ENCODE results near the gene ATP4A.
A peak's percentile ranks its signal among the peaks of the same experiment; 100 is the strongest.

Gene ATP4A

DNA sequence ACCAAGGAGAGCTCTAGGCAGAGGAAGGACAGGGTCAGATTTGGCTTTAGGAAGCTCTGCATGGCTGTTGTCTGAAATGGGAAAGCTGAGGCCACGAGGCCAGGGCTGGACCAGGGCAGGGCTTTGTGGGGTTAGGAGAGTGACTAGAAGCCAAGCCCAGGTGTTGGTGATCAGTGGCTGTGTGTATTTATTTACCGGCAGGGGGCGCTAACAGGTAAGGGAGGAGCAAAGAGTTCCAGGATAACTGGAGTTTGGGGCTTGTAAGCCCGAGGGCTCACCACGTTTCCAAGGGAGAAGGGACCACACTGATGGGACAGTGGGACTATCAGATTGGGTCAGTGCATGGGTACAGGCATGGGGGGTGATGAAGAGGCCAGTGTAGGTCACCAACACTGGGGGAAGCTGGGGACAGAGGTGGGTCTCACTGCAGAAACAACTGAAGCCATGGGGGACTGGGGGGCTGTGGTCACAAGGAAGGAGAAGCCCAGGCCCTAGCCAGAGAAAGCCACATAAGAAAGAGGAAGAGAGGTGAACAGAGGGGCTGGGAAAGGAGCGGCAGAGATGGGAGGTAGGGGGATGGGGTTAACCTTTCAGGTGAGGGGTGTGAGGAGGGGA is 14.2 kb downstream of the ATP4A start:
- DNase-seq, result peak in 2 of 4 experiments; percentile 16 to 25

DNA sequence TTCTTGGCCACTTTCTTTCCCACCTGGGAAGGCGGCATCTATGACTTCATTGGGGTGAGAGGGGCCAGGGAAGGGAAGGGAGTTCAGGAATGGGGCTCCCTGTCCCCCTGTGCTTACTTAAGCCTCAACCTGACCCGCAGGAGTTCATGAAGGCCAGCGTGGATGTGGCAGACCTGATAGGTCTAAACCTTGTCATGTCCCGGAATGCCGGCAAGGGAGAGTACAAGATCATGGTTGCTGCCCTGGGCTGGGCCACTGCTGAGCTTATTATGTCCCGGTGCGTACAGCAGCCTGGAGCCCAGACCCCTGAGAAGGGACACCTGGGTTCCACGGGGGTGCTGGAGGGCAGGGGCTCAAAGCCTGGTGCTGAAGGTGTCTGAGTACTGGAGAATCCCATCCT is 16.9 kb downstream of the ATP4A start:
- DNase-seq, result no peak

DNA sequence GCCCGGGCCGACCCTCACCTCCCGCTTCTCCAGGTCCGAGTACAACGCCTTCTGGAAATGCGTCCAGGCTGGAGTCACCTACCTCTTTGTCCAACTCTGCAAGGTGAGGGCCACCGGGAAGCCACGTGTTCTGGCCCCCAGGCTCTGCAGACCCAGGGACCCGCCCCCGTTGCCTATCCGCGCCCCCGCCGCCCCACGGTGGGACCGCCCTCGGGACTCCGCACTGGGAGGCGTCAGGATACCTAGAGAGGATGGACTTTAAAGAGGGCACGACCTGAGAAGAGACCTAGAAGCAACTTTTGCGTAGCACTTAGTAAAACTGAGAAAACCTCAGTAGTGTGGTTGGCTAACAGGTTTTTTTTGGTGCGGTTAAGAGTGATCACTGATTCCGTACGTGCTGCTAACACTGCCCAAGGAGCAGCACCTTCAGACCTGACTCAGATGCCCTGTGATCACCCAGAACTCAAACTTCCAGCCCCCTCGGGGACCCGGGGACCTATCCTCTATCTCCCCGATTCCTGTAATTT is 17.5 kb downstream of the ATP4A start:
- DNase-seq, result peak in 2 of 4 experiments; percentile 18 to 31

DNA sequence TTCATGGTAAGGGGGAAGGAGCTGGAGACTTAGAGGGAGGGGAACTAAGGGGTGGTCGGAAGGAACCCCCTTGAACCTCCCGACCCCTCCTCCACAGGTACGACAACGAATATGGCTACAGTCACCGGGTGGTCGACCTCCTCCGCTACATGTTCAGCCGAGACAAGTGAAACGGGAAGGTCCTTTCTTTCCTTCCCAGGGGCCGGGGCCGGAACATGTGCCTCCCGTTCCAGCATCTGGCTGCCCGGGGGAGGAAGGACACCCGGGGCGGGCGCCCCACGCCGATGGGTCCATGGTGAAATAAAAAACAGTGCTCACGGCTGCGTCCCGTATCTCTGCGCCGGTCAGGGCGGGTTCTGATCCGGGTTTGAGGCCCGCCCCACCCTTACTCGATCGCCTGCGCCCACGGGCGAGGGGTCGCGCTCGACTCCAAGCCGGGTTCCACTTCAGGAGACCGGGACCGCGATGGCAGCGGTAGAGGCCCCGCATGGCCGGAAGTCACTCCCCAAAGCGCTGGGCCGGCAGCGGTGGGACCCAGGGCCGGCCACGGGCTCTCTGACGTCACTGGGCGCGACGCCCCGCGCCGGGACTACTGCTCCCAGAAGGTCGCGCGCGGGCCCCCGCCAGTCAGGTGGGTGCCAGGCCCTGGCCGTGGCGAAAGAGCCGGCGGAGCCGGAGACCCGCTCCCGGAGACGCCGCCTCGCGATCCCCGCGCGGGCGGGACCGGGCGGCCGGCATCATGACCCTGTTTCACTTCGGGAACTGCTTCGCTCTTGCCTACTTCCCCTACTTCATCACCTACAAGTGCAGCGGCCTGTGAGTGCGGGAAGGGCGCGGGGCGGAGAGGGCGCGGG is 18.2 kb downstream of the ATP4A start, which contains the start of gene TMEM147:
Gene TMEM147, plus strand, starts transcription at position 626 of the 854 bp plus-strand sequence. Its CDS starts 114 bp downstream, at position 740.
- peak; percentile 34 to 61 (median 37) for DNase-seq

DNA sequence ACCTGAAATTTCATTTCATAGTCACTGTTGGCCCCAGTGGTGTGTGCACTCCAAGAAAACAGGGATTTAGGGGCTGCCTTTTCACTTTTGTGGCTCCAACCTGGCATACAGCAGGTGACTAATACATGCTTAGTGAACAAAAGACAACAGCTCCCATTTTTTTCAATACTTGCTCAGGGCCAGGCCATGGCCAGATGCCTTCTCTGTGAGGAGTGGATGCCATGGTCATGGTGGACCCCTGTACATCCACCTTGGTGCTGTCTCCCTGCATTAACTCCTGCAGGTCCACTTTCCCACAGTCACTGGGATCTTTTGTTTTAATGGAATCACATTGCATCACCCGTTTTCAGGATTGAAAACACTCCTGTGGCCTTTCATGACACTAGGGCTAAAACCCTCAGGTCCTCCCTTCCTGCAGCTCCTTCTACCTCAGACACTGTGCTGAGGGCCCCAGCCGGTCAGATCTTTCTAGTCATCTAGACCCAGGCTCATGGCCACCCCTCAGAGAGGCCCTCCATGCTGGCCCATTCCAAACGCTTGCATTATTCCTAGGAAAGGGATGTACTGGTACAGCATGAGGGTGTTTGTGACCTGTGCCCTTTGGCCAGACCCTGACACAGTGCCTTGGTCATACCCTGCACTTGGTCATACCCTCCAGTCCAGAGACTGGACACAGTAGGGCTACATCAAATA is 19.2 kb downstream of the ATP4A start:
- no peak for DNase-seq

DNA sequence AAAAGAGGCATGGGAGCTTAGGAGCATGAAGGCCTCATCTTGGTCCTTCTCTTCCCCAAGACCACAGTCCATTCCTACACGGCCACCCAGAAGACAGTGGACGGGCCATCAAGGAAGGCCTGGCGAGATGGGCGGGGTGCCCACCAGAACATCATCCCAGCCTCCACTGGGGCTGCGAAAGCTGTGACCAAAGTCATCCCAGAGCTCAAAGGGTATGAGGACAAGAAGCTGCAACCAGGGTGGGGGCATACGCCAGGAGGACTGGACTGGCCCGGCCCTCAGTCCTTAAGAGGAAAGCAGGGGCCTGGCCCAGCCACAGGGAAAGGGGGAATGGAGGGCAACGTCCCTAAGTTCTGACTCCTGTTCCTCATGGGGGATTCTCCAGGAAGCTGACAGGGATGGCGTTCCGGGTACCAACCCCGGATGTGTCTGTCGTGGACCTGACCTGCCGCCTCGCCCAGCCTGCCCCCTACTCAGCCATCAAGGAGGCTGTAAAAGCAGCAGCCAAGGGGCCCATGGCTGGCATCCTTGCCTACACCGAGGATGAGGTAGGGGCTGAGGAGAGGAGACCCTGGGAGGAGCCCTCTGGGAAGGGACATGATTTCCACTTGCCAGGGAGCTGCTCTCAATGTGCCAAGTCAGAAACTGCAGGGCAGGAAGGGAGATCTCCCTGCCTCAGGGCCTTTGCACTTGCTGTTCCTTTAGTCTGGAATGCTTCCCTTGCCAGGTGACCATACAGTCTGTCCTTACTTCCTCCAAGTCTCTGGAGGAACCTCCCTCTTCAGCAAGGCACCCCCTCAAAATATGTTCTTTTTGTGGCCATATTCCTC is 20.0 kb downstream of the ATP4A start:
- no peak for DNase-seq

DNA sequence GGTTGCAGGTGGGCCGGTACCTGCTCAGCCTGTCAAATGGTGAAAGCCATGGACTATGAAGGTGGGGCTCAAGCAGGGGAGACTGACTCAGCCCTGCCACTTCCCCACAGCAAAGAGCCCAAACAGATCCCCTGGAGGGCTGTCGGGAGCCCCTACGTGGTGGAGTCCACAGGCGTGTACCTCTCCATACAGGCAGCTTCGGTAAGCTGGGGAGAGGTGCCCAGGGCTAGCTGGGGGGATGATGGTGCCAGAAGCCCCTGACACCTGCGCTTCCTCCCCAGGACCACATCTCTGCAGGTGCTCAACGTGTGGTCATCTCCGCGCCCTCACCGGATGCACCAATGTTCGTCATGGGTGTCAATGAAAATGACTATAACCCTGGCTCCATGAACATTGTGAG is 21.2 kb downstream of the ATP4A start:
- DNase-seq, result no peak

DNA sequence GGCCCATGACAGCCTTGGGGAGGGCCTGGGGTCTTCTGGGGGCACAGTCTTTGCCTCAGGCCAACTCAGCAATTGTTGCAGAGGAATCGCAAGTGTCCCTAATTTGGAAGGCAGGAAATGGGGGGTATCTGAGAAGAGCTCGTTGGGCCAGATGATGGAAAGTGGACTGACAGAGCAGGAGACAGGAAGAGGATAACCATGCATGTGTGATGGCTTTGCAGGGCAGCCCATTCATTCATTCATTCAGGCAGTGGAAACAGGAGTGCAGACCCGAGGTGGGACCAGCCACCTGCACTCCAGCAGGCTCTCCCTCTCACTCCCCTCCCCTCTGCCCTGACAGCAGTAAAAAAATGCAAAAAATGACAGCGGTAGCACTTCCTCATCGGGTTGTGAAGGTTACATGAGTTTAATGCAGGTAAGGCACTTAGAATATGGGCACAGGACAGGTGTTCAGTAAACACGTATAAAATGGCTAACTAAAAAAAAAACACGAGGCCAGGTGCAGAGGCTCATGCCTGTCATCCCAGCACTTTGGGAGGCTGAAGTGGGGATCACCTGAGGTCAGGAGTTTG is 23.0 kb downstream of the ATP4A start:
- DNase-seq, result no peak

DNA sequence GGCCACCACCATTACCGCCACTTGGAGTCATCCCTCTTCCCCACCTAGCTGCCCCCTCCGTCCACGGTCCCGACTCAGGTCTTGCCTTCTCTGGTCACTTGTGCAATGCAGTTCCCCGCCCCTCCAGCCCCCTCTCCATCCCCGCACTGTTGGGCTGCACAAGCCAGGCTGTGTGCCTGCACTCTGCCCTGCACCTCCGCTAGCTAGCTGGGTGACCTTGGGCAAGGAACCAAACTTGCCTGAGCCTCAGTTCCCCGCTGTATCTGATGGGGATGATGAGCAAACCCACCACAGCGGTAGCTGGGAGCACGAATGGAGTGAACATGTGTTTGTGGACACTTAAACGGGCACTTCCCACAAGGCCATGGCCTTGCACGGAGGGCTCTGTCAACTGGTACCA is 23.6 kb downstream of the ATP4A start:
- DNase-seq, result no peak

DNA sequence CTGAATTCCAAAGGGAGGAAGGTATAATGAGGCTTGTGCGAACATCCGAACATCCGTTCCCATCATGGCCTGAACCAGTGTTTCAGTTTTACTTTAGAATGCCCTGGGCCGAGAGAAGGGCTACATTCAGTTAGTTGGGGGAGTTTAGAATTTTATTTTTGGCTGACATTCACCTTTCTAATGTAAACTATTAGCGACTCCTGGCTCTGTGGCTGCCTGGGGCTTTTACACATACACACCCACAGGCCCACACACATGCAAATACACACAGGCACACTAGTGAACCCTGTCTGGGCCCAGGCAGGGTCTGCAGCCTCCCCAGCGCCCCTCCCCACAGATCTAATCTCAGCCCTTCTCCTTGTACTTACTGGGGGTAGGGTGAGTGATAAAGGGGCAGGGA is 24.1 kb downstream of the ATP4A start:
- no peak for DNase-seq

DNA sequence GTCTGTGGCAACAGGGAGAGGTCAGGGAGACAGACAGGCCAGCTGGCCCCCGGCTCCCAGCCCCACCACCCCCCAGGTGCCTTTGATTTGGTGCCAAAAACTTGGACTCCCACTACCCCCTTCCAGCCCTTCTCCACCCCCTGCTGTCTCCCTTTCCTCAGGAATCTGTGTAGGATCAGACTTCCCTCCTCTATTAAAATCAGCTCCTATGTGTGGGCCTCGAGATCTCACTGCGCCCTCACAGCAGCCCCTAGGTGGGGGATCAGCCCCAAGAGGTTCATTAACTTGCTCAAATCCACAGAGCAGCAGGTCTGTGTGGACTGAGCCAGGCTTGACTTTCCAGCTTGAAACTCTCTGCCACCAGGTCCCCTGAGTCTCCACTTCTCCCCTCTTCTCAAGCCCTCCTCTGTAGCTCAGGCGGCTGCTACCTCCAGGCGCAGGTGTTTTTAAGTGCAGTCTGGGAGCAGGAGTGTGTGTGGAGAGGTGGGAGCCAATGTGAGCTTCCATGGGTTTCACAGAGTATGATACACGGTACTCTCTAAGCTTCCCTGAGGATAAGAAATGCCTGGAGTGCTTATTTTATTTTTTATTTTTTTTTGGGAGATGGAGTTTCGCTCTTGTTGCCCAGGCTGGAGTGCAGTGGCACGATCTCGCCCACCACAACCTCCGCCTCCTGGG is 28.5 kb downstream of the ATP4A start:
- no peak for DNase-seq

DNA sequence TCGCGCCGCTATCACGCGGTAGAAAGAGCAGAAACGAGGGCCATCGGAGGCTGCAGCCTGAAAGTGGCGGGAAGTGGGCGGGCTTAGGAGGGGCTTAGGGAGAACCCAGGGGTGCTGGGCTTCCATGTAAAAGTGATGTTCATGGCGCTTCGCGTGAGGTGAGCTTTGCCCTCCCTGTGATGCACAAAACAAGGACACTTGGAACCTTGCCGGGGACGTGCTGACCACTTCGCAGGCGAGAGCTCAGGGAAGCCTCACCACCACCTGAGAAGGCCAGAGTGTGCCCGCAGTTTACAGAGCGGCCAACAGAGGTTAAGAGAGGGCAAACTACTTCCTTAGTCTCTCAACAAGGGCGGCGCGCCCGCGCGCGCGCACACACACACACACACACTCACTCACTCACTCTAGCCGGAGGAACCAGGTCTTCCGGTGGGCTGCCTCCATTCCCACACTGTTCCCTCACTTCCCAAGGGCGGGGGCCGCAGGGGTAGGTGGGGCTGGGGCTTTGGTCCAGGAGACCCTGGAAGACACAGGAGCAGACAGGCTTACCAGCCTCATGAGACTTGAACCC is 29.6 kb downstream of the ATP4A start:
- peak in 2 of 4 experiments; percentile 26 to 36 for DNase-seq

DNA sequence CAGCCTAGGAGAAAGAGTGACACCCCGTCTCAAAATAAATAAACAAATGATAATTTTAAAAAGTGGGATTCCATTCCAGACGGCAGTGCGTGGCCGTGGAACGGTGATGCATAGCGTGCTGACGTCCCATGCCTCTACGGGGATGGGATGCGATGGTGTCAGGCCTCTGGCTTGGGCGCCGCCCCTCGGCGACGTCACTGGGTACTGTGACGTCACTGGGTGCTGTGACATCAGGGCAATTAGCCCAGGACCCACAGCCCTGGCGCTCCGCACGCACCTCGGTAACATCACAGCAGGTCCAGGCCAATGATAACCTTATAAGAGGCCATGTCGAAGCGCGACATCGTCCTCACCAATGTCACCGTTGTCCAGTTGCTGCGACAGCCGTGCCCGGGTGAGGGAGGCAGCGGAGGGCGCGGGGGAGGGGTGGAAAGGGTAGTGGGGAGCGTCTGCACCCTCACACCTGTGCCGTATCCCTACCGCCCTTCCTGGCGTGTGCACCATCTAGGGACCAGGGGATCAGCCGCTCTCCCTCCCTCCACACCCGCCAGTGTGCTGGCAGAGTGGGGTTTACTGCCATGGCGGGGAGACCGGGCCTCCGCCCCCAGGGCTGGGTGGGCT is 30.1 kb downstream of the ATP4A start, which contains the start of gene GAPDHS:
Gene GAPDHS, plus strand, starts transcription at position 256 of the 621 bp plus-strand sequence. Its CDS starts 72 bp downstream, at position 328.
- no peak for DNase-seq

DNA sequence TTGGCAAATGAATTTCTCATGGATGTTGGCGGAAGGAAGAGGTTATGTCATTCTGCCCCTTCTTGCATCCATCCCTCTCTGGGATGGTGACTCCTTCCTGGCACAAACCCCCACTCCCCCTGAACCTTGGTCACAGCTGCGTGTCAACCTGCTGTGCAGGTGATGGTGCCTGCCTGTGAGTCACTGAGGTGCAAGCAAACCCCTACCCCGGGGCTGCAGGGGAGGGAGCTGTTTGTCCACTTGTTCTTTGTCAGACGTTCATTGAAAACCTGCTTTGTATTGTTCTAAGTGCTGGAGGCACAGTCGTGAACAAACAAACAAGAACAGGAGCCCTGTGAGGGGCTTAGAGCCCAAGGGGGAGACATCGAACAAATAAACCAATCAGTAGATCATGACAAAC is 32.2 kb downstream of the ATP4A start:
- DNase-seq, result no peak

DNA sequence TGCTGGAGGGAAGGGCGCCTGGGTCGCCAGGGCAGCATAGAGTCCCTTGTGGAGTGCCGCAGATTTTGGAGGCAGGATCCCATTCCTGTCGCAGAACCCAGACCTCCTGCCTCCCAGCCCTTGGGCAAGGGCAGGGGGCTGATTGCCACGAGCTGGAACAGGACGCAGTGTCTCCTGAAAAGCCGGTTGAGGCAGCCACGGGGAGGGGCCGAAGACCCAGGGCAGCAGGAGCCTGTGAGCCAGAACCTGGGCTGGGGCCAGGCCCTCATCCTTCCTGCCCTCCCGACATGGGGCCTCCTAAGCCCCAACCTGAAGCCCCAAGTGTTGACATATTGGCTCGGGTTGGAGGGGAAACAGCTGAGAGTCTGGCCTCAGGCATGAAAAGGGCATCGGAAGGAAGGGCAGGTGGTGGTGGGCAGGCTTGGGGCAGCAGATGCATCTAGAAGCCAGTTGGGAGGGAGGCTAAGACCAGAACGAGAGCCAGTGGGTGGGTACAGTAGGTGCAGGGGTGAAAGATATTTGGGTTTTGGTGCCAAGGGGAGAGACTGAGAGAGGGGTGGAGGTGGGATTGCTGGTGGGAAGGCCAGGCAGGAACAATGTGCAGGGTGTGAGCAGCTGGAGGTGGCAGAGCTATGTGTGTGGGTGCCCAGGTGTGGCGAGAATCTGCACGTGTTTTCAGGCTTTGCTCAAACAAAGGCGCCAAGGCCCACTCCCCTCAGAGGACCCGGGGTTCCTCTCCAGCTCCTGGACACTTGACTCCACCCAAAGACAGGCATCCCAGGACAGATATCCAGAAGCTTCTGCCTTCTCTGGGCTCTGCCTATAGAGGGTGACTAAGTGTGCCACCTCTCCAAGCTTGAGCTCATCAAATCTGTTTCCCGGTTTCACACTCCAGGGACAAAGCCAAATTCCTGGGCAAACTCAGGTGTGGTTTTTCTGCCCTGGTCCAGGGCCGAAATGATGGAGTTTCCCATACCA is 33.9 kb downstream of the ATP4A start:
- no peak for DNase-seq

DNA sequence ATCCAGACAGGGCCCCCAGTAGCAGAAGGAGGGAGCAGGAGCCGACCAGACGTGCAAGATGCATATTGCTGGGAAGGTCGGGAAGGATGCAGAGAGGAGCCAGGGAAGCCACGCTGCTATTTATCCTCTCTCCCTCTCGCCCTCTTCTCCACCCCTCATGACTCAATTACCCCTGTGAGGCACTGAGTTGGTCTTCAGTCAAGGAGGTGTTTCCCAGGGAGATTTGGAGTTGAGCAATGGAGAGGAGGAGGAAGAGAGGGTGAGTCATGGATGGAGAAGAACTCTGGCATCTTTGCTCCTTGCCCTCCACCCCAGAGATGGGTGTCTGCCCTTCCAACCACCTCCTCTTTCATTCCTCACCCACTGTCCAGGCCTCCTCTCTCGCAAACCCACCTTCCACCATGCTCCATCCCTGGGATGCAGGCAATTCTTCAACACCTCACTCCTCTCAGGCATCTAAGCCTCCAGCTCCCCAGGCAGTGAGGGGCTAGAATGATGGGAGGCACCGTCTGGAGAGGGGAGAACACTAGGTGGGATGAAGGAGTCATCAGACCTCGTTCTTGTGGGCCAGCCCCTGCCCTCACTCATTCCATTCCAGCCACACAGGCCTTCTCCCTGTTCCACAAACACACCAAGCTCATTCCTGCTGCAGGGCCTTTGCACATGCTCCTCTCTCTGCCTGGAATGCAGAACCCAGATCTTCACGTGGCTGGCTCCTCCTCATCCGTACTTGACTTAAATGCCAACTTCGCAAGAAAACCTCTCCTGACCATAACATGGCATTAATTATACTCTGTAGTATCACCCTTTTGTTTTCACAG is 35.0 kb downstream of the ATP4A start, which contains the start of gene SBSN:
Gene SBSN, minus strand, starts transcription at position 94 of the 821 bp plus-strand sequence. Its CDS starts 30 bp downstream, at position 64.
- DNase-seq, result no peak

DNA sequence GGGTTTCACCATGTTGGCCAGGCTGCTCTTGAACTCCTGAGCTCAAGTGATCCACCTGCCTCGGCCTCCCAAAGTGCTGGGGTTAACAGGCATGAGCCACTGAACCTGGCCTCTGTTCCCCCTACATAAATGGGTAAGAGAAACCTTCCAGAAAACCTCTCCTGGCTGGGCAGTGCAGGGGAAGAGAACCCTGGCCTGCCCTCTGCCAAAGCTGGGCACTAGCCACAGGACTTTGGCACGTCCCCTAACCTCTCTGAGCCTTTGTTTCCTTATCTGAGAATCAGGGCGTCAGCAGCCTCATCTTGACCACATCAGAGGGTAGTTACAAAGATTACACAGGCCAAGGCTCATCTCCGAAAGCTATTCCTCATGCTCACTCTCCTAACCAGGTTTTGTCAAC is 37.6 kb downstream of the ATP4A start:
- no peak for DNase-seq

DNA sequence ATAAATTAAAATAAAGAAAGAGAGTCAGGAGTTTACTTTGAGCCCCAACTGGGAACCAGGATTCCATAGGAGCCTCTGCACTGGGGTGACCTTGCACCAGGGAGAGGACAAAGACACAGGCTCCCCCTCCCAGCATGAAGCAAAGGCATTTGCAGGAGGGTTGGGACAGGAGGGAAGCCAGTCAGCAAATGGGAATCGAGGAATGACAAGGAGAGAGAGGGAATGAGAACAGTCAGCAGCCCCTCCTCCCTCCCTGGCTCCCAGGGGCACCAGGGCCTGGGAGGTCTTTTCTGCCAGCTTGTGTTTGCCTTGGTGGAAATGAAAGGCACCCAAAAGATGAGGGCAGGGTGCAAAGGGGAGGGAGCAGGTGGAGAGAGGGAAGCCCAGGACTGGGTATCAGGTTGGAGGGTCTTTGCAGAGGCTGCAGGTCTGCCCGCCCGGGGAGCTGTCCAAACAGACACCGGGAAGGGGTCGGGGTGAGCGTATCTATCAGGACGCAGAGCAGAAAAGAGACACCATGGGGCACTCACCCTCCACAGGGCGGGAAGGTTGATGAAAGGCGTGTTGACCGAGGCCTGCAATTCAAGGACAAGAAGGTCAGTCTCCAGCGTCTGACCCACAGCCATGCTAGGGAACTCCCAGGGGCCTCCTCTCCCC is 39.1 kb downstream of the ATP4A start:
- no peak for DNase-seq
